NCI-H82 (cell line): ENCODE measurements around the gene RUFY3.
A peak's percentile ranks its signal among the peaks of the same experiment; 100 is the strongest.
"Not testable (repeated sequence)": the region's sequence is repeated elsewhere in the genome, so short reads cannot be mapped to it uniquely, and the experiment has no call there.

Source experiments
- DNase-seq: peaks from one replicate; lab custom pipeline; 2025; lab: John Stamatoyannopoulos, UW

RUFY3 gene

GRCh38 chr4:70737409-70737808, 15.6 kb downstream of the RUFY3 start:
- DNase-seq = no peak

GRCh38 chr4:70739496-70740337, 18.0 kb downstream of the RUFY3 start:
- no peak for DNase-seq

DNA sequence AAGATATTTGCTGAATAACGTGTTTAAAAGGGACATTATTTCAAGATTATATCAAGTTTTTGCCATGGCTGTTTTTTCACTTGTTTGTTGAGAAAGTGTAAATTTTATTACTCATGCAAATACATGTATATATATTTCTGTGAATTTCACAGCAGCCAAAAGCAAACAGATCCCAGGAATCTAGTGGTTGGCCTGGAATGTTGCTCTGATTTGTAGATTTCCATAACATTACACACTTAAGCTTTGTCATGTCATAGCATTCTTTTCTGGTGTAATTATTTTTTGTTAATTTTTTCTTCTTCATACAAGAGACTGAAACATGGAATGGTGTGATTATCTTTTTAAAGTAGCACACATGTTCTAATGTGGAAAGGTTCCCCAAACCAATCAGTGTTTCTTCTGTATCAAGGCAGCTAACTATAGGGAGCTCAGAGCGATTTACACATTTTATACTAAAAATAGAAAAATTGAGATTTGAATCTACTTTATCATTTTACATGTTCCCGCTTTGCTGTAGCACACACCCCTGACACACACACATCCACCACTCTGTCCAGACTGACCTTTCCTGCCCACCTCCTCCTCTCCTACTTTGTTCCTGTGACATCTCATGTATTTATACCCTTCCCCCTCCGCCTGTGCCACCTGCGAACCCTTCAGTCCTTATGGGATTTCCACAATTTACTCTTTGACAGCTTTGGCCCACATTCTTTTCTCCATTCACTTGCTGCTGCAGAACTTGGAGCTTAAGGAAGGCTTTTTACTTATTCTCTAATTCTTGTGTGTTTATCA, 20.3 kb downstream of the RUFY3 start:
- DNase-seq = no peak

- DNase-seq = no peak
Measured at GRCh38 chr4:70743731-70744130, 22.0 kb downstream of the RUFY3 start.

DNA sequence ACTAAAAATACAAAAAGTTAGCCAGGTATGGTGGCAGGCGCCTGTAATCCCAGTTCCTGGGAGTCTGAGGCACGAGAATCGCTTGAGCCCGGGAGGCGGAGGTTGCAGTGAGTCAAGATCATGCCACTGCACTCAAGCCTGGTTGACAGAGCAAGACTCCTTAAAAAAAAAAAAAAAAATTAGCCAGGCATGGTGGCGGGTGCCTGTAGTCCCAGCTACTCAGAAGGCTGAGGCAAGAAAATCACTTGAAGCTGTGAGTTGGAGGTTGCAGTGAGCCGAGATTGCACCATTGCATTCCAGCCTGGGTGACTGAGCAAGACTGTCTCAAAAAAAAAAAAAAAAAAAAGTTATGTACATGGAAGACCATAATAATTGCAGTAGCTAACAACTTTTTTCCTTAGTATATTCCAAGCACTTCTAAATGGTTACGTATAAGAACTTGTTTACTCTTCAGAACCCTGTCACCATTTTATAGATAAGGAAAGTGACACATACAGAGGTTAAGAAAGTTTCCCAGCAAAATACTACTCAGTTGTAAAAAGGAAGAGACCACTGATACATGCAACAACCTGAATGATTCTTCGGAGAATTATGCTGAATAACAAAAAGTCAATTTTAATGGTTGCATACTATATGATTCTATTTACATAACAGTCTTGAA, 24.5 kb downstream of the RUFY3 start:
- DNase-seq = no peak

GRCh38 chr4:70747874-70748273, 26.1 kb downstream of the RUFY3 start:
- DNase-seq = no peak

DNA sequence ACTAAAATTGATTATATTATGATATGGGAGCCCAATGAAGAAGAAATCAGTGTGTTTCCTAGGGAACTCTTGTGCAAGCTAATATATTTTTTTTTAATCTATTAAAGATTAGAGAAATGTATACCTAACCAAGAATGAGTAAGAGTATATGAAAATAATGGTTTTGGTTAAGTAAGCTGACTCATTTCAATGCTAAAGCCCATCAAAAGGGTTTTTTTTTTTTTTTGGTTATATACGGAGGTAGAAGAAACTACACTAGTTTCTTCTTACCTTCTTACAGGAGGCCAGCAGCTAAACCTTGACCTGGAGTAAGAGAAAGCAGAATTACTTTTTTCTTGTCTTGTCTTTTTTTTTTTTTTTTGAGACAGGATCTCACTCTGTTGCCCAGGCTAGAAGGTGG, 27.5 kb downstream of the RUFY3 start:
- DNase-seq = no peak

- no peak for DNase-seq
Measured at GRCh38 chr4:70752236-70752635, 30.5 kb downstream of the RUFY3 start.

GRCh38 chr4:70753630-70754029, 31.9 kb downstream of the RUFY3 start:
- no peak for DNase-seq

- DNase-seq = no peak
Measured at GRCh38 chr4:70754470-70754869, 32.7 kb downstream of the RUFY3 start.

DNA sequence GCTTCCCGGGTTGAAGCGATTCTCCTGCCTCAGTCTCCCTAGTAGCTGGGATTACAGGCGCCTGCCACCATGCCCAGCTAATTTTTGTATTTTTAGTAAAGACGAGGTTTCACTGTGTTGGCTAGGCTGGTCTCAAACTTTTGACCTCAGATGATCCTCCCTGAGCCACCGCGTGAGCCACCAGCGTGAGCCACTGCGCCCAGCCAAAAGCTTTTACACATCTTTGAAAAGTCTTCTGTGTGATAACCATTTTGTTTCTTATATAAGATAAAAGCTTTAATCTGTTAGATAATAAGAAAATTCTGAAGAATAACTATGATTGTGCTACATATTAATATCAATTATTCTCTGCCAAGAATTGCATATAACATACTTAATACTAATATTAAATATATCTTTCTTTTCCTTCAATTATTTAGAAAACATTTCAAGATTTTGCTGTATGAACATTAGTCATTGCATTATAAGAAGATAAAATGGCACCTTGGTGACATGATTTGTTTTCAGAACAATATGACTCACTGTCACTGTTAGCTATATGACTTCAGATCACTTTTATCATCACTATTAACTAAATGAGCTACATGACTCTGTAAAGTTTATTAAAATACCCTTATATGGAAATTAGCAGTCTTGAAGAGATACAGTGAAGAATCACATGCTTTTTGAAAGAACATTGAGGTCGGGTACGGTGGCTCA, 33.4 kb downstream of the RUFY3 start:
- no peak for DNase-seq

GRCh38 chr4:70759126-70759525, 37.4 kb downstream of the RUFY3 start:
- no peak for DNase-seq

GRCh38 chr4:70759627-70760026, 37.9 kb downstream of the RUFY3 start:
- DNase-seq = no peak

DNA sequence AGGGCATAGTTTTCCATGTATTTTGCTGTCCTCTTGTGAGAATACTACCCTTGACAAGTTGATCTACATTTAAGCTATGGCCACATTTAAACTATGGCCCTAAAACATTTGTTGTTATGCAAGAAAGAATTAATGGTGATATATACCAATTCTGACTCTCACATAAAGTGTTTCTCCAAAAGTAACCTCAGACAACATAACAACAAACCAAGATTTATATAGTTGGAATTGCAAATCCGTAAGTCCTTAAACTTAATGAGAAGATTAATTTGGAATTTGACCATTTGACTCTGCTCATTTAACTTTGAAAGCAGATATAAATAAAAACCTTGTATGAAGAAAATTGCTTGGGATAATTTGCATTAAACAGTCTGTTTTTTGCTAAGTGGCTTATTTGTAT, 38.9 kb downstream of the RUFY3 start:
- DNase-seq = no peak

DNA sequence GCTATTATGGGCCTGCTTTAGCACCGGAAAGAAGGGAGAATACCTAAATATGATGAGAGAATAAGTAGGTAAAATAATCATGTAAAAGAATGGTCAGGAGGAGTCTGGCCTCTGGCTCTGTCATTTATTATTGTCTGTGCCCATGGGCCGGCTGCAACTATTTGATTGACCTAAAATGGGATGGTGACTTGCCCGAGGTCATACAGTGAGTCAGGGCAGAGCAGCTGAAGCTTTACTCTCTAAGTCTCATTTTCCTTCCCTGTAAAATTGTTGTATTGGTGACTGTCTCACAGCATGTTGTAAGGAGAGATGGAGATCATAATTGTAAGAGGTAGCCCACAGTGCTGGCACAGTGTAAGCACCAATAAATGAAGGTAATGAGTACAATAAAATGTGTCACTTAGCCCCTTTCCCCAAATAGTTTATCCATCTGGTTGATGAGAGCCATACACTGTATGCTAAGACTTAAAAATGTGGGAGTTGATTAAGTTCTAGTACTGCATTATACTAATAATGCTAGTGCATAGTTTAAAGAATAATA, 39.6 kb downstream of the RUFY3 start:
- DNase-seq = no peak

DNA sequence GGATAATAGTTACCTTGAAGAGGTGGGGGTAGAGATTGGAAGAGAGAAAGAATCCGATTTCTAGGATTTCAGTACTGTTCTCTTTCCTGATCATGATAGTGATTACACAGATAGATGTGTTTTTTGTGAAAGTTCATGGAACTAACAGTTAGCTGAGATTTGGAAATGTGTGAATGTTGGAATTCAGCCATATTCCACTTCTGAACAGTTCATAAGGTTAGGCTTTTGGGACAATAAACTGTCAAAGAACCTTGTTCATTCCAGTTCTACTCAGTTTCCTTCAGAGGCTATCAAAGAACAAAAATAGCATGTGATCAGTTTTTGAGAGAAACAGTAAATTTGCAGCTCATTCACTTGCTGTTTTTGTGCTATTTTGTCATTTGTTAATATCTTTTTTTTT, 43.6 kb downstream of the RUFY3 start:
- no peak for DNase-seq

GRCh38 chr4:70768301-70768948, 46.7 kb downstream of the RUFY3 start:
- DNase-seq = no peak

GRCh38 chr4:70769396-70769795, 47.6 kb downstream of the RUFY3 start:
- not testable (repeated sequence) for DNase-seq

DNA sequence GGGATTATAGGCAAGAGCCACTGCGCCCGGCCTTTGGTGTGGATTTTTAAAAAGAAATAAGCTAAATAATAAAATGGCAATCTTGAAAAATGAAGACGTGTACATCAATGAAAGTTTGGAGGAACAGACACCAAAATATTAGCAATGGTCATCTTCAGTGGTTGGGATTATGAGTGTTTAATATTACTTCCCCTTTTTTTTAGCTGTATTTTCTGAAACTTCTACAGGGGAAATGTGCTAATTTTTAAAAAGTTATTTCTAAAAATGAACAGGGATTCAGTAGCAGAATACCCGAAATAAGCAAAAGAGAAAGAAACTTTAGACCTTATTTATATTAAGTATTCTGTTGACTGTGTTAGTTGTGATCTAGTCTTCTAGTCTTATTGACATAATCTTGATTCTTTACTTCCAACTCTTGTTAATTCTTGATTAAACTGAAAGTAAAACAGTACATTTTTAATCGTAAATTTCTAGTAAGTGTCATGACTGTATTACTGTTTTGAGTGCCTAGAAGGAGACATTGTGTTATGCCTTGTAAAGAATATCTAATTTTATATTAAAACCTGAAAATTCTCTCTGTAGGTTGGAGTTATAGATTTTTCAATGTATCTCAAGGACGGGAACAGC, 51.3 kb downstream of the RUFY3 start:
- DNase-seq = no peak

DNA sequence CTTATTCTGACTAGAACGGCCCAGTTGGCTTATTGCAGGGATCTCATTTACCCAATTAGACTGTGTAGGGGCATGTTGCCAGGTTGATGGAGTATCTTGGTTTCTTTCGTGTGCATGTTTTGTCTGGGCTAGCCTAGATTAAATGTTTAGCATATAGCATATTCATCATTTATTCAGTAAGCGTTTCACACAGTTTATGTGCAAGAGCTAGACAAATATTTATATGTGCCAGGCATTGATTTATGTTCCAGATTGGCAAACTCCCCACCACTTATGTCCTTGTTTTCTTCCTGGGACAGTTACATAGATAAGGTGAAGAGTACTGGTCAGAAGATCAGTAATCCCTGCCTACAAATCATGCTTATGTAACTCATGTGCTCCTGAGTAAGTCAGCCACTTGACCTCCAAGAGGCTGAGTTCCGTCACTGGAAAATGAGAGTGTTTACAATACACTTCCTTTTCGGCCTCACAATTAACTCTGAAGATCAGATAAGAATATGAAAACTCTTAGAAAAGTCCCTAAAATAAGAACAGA, 57.2 kb downstream of the RUFY3 start:
- peak; percentile 1 for DNase-seq

- no peak for DNase-seq
Measured at GRCh38 chr4:70783096-70783495, 61.3 kb downstream of the RUFY3 start.
